ENCODE measurements around the gene GABRA5.

GABRA5 gene

GRCh38 chr15:26928051-26928450 lies 61.2 kb downstream of the GABRA5 start:
- DNase-seq (ENCODE audit: low read depth): no peak

- DNase-seq (ENCODE audit: low read depth): no peak
Measured at GRCh38 chr15:26929588-26929987, 62.7 kb downstream of the GABRA5 start.

GRCh38 chr15:26934848-26935247 lies 68.0 kb downstream of the GABRA5 start:
- no peak for DNase-seq (ENCODE audit: low read depth)

GRCh38 chr15:26935322-26935721 lies 68.5 kb downstream of the GABRA5 start:
- no peak for DNase-seq (ENCODE audit: low read depth)

GRCh38 chr15:26936502-26936901 lies 69.6 kb downstream of the GABRA5 start:
- no peak for DNase-seq (ENCODE audit: low read depth)

GRCh38 chr15:26937134-26937533 lies 70.3 kb downstream of the GABRA5 start:
- DNase-seq (ENCODE audit: low read depth): no peak

- no peak for DNase-seq (ENCODE audit: low read depth)
Measured at GRCh38 chr15:26939398-26939797, 72.5 kb downstream of the GABRA5 start.

GRCh38 chr15:26941489-26941888 lies 74.6 kb downstream of the GABRA5 start:
- DNase-seq (ENCODE audit: low read depth): no peak

GRCh38 chr15:26943866-26944265 lies 77.0 kb downstream of the GABRA5 start:
- DNase-seq (ENCODE audit: low read depth): no peak

GRCh38 chr15:26945046-26945445 lies 78.2 kb downstream of the GABRA5 start:
- no peak for DNase-seq (ENCODE audit: low read depth)

GRCh38 chr15:26950001-26950400 lies 83.1 kb downstream of the GABRA5 start:
- no peak for DNase-seq (ENCODE audit: low read depth)

GRCh38 chr15:26954403-26954802 lies 87.5 kb downstream of the GABRA5 start:
- no peak for DNase-seq (ENCODE audit: low read depth)

GRCh38 chr15:26967719-26968269 lies 100.9 kb downstream of the GABRA5 start:
- DNase-seq (ENCODE audit: low read depth): no peak

- DNase-seq (ENCODE audit: low read depth): no peak
Measured at GRCh38 chr15:26968806-26969205, 101.9 kb downstream of the GABRA5 start.

- DNase-seq (ENCODE audit: low read depth): no peak
Measured at GRCh38 chr15:26970712-26971210, 103.9 kb downstream of the GABRA5 start, which contains the start of gene GABRG3. GABRG3 (plus strand) TSS chr15:26971181.

- DNase-seq (ENCODE audit: low read depth): no peak
Measured at GRCh38 chr15:26971271-26972018, 104.6 kb downstream of the GABRA5 start.

GRCh38 chr15:26972636-26973035 lies 105.8 kb downstream of the GABRA5 start:
- no peak for DNase-seq (ENCODE audit: low read depth)

- no peak for DNase-seq (ENCODE audit: low read depth)
Measured at GRCh38 chr15:26974120-26974780, 107.4 kb downstream of the GABRA5 start.

GRCh38 chr15:26981492-26981891 lies 114.6 kb downstream of the GABRA5 start:
- no peak for DNase-seq (ENCODE audit: low read depth)

- DNase-seq (ENCODE audit: low read depth): no peak
Measured at GRCh38 chr15:26983822-26984221, 117.0 kb downstream of the GABRA5 start.

GRCh38 chr15:26985050-26985449 lies 118.2 kb downstream of the GABRA5 start:
- DNase-seq (ENCODE audit: low read depth): no peak

GRCh38 chr15:26996250-26996649 lies 129.4 kb downstream of the GABRA5 start:
- no peak for DNase-seq (ENCODE audit: low read depth)

All from activated T-cell treated with anti-CD3 and anti-CD28 coated beads for 48 hours (primary cell).